ENCODE results near the gene TMEM63C. TPM values are rescaled to one million over a fixed set of nuclear protein-coding genes. Genes with fewer than 3 reads are reported as not detected.

TMEM63C gene
- total RNA-seq, 1 experiment from 2014 or later = 5.7 TPM

GRCh38 chr14:77236814-77237213 is 55.2 kb downstream of the TMEM63C start:
- POLR2A ChIA-PET = no interaction called here

More at GRCh38 chr14:77236814-77237213, 55.2 kb downstream of the TMEM63C start:
- Histone ChIP-seq H3K4me3 (replicated peaks in 1 of 2; ENCODE audit: low read depth in 1 of 2, low read length in 2 of 2) (no peak overlapping the region), H3K27me3 (ENCODE audit: insufficient read depth, low read length) (no peaks in the 10 kb centered on the region), H3K79me2 (ENCODE audit: insufficient read depth, low read length) (no peaks in the 10 kb centered on the region), H4K20me1 (ENCODE audit: insufficient read depth) (no peaks in the 10 kb centered on the region), H3K4me2 (ENCODE audit: low read length) (no peak overlapping the region), H3K36me3 (ENCODE audit: control insufficient read depth in 1 of 2, insufficient read depth in 2 of 2, low read length in 2 of 2) (no peaks in the 10 kb centered on the region), H3K4me1 (ENCODE audit: control insufficient read depth in 1 of 2, insufficient read depth in 2 of 2, low read length in 2 of 2) (no peaks in the 10 kb centered on the region), H3K9ac (ENCODE audit: low read length) (no peak overlapping the region), H2AFZ (ENCODE audit: low read depth, low read length, poor library complexity, severe bottlenecking) (no peak overlapping the region), H3K9me3 (ENCODE audit: control insufficient read depth in 1 of 2, insufficient read depth in 1 of 2, low read depth in 1 of 2, low read length in 2 of 2) (no peaks in the 10 kb centered on the region), H3K27ac (ENCODE audit: low read depth, low read length) (no peak overlapping the region), H3K9me2 (ENCODE audit: insufficient read depth) (no peaks in the 10 kb centered on the region)
- BruUV-seq (replicated peaks) = no TSS peak
- TF ChIP-seq POLR2AphosphoS5 (IDR thresholded peaks at IDR 0.05; ENCODE audit: low read depth, low read length) (no peak), CEBPB (IDR thresholded peaks at IDR 0.05; ENCODE audit: low read depth) (no peak), TCF7L2 (IDR thresholded peaks at IDR 0.05; ENCODE audit: borderline replicate concordance, extremely low read depth, insufficient read depth, insufficient read length) (no peak), SIN3A (IDR thresholded peaks at IDR 0.05; ENCODE audit: low read depth) (no peak), ZBTB33 (IDR thresholded peaks at IDR 0.05; ENCODE audit: extremely low read depth, insufficient replicate concordance, low read length) (no peak), ATF3 (IDR thresholded peaks at IDR 0.05) (no peak), EZH2phosphoT487 (IDR thresholded peaks at IDR 0.05; ENCODE audit: borderline replicate concordance) (no peak), SP1 (IDR thresholded peaks at IDR 0.05; ENCODE audit: low read depth) (no peak), RAD21 (IDR thresholded peaks at IDR 0.05; ENCODE audit: low read depth) (no peak), REST (IDR thresholded peaks at IDR 0.05; ENCODE audit: low read depth) (no peak)
- intact Hi-C loops (cut with micrococcal nuclease) = no loop called here
- ATAC-seq = no peak
- RAD21 ChIA-PET (ENCODE audit: low non-redundant PET in 1 of 2, low total read pairs in 2 of 2, uncharacterized antibody in 2 of 2, unreplicated experiment in 2 of 2) = no interaction called here
- CTCF ChIA-PET = no interaction called here
- no peak for DNase-seq (ENCODE audit: low read depth, low spot score)

Measured in HCT116 (cell line).